ENCODE data around the gene ATP8B1.

GRCh38 chr18:57727952-57728807 is 74.9 kb downstream of the ATP8B1 start:
- TF ChIP-seq CTCF (IDR thresholded peaks at IDR 0.05) (no peak), EP300 (IDR thresholded peaks at IDR 0.05) (no peak), POLR2AphosphoS5 (IDR thresholded peaks at IDR 0.05) (no peak), POLR2A (IDR thresholded peaks at IDR 0.05) (no peak)
